Activated naive CD8-positive, alpha-beta T cell treated with anti-CD3 and anti-CD28 coated beads, Interleukin-2, amount 50 U/mL, for 24 hours (primary cell): ENCODE results near the gene COX5A.
"Not testable (repeated sequence)": the region's sequence is repeated elsewhere in the genome, so short reads cannot be mapped to it uniquely, and the experiment has no call there.

Source experiments
- ATAC-seq: fragments of 150-1000 bp; cut with Tn5 transposase; one replicate; pipeline ENCODE4 v1.10.0; 2021
- DNase-seq: peaks from one replicate; pipeline ENCODE4 v3.0.0; 2021
- H3K27ac Mint-ChIP-seq: one replicate; pipeline ENCODE4 v1.8.0; 2021; ENCODE audit warnings: mild to moderate bottlenecking, mixed read lengths
- H3K27me3 Mint-ChIP-seq: one replicate; pipeline ENCODE4 v1.8.0; 2021; ENCODE audit warnings: mixed read lengths
- H3K36me3 Mint-ChIP-seq: one replicate; pipeline ENCODE4 v1.8.0; 2021; ENCODE audit warnings: low read depth, mixed read lengths
- H3K4me1 Mint-ChIP-seq: one replicate; pipeline ENCODE4 v1.8.0; 2021; ENCODE audit warnings: mixed read lengths
- H3K4me3 Mint-ChIP-seq: one replicate; pipeline ENCODE4 v1.8.0; 2021; ENCODE audit warnings: mild to moderate bottlenecking, moderate library complexity, mixed read lengths
- H3K9me3 Mint-ChIP-seq: one replicate; pipeline ENCODE4 v1.8.0; 2021; ENCODE audit warnings: mixed read lengths

Gene COX5A

GRCh38 chr15:74959586-74959939, 21.7 kb upstream of the COX5A start:
- DNase-seq (no peak), ATAC-seq (no peak)
- no peak overlapping the region for H3K4me3 Mint-ChIP-seq

DNA sequence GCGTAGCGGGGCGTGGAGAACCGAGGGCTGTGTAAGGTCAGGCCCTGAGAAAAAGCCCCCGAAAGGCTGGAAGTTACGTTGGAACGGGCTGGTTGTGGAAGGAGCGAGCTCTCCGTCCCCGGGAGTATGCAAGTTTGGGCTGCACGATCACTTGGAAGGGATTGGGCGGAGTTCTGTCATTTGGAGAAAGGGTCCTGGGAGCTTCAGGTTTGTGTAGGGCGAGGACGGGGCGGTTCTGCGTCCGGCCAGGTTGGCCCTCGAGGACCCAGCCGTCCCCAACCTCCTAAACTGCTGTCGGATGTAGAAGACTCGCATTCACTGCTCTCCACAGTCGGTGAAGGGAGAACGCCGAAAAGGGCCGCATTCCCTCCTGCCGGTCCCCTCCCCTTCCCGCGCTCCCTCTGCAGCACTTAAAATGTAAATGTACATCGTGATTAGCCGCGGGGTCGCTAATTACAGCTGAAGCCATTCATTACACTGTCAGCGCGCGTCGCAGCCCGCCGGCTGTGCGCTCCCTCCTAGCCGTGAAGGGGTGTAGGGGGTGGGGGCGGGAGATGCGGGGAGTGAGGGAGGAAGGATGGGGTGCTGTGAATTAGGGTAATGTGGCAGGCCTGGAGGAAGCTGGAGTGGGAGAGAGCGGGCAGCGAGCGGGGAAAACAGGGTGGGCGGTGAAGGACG, 21.2 kb upstream of the COX5A start:
- H3K4me1 Mint-ChIP-seq: peaks cover 59% of the 10 kb centered on the region

More at GRCh38 chr15:74959586-74959939, 21.7 kb upstream of the COX5A start:
- H3K27me3 Mint-ChIP-seq: peaks cover 53% of the 10 kb centered on the region
- H3K36me3 Mint-ChIP-seq: no peaks in the 10 kb centered on the region
- H3K4me1 Mint-ChIP-seq: peaks cover 54% of the 10 kb centered on the region
- no peaks in the 10 kb centered on the region for H3K9me3 Mint-ChIP-seq
- H3K27ac Mint-ChIP-seq: no peak overlapping the region

GRCh38 chr15:74958320-74958907, 20.5 kb upstream of the COX5A start:
- Mint-ChIP-seq H3K27ac (no peak overlapping the region), H3K4me1 (peaks cover 59% of the 10 kb centered on the region), H3K4me3 (no peak overlapping the region), H3K27me3 (peaks cover 49% of the 10 kb centered on the region), H3K36me3 (no peaks in the 10 kb centered on the region), H3K9me3 (no peaks in the 10 kb centered on the region)
- DNase-seq: no peak
- ATAC-seq: no peak

More for the DNA sequence above, 21.2 kb upstream of the COX5A start:
- no peak for DNase-seq
- peak overlapping the region; percentile 37 for H3K4me3 Mint-ChIP-seq
- H3K27me3 Mint-ChIP-seq: peaks cover 51% of the 10 kb centered on the region
- no peak for ATAC-seq
- no peaks in the 10 kb centered on the region for H3K9me3 Mint-ChIP-seq
- no peaks in the 10 kb centered on the region for H3K36me3 Mint-ChIP-seq
- no peak overlapping the region for H3K27ac Mint-ChIP-seq

DNA sequence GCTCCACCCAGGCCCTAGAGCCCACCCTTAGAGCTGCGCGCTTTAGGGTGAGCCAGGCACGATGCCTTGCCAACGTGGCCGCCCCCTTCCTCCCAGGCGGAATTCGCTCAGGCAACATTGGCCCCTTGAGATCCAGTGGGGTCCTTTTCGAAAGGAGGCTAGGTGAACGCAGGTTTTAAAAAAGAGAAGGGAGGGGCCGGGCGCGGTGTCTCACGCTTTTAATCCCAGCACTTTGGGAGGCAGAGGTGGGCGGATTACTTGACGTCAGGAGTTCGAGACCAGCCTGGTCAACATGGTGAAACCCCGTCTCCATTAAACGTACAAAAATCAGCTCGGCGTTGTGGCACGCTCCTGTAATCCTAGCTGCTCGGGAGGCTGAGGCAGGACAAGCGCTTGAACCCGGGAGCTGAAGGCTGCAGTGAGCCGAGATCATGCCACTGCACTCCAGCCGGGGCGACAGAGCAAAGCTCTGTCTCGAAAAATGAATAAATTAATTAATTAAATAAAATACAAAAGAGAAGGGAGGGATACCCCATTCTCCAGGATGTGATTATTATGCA, 19.7 kb upstream of the COX5A start:
- DNase-seq (no peak), ATAC-seq (no peak)
- Mint-ChIP-seq H3K36me3 (no peaks in the 10 kb centered on the region), H3K4me3 (peak overlapping the region; percentile 69), H3K4me1 (peaks cover 59% of the 10 kb centered on the region), H3K27me3 (peaks cover 40% of the 10 kb centered on the region), H3K9me3 (no peaks in the 10 kb centered on the region), H3K27ac (no peak overlapping the region)

GRCh38 chr15:74956648-74957475, 19.0 kb upstream of the COX5A start, which contains the start of gene RPP25:
RPP25 (minus strand) TSS chr15:74956772; CDS start chr15:74956583, 189 bp downstream.
- Mint-ChIP-seq H3K27ac (no peak within 1 kb of the TSS), H3K27me3 (peaks cover 36% of the 10 kb centered on the region), H3K4me1 (peaks cover 59% of the 10 kb centered on the region), H3K36me3 (no peaks in the 10 kb centered on the region), H3K4me3 (peak within 1 kb of the TSS; percentile 74), H3K9me3 (no peaks in the 10 kb centered on the region)
- ATAC-seq (peak; percentile 77), DNase-seq (peak; percentile 82)

DNA sequence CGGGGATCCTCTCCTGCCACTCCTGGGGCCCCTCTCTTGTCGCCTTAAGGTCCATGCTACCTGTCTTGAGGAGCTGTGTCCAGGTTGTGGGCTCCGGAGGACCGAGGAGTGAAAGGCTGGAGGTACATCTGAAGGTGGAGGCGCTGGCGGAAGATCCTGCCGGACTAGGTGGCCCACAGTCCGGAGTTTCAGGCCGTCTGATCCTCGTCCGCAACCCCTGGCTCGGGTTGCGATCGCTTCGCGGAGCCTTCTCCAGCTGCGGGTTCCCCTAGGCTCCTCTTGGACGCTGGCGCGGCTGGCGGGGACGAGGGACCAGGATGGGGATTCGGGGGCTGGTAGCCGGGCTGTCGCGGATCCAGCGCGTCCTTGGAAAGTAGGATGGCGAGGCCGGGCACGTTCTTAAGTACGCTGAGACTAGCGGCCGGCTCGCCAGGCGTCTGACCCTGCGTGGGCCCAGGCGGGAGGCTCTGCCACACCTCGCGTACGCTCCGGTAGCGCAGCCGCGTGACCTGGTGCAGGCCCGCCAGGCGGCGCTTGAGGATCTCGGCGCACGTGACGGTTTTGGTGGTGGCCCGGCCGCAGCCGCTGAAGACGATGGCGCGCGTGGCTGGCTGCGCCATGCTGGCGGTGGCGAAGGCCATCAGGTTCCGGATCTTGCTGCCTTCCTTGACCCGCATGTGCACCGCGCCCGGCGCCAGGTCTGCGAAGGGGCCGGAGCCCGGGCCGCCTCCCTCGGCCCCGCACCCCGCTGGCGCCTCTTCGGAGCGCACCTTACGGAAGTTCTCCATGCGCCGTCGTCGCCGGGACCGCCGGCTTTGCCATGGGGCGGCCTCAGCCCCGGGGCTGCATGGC, 18.1 kb upstream of the COX5A start:
- Mint-ChIP-seq H3K9me3 (no peaks in the 10 kb centered on the region), H3K27me3 (peaks cover 31% of the 10 kb centered on the region), H3K36me3 (no peaks in the 10 kb centered on the region), H3K4me3 (peak overlapping the region; percentile 74), H3K27ac (no peak overlapping the region), H3K4me1 (peaks cover 52% of the 10 kb centered on the region)
- peak; percentile 15 for ATAC-seq
- peak; percentile 76 for DNase-seq

GRCh38 chr15:74955017-74955416, 17.1 kb upstream of the COX5A start:
- Mint-ChIP-seq H3K4me3 (peak overlapping the region; percentile 74), H3K27me3 (peaks cover 29% of the 10 kb centered on the region), H3K36me3 (no peaks in the 10 kb centered on the region), H3K4me1 (peaks cover 45% of the 10 kb centered on the region), H3K9me3 (no peaks in the 10 kb centered on the region), H3K27ac (no peak overlapping the region)
- no peak for ATAC-seq
- DNase-seq: no peak

DNA sequence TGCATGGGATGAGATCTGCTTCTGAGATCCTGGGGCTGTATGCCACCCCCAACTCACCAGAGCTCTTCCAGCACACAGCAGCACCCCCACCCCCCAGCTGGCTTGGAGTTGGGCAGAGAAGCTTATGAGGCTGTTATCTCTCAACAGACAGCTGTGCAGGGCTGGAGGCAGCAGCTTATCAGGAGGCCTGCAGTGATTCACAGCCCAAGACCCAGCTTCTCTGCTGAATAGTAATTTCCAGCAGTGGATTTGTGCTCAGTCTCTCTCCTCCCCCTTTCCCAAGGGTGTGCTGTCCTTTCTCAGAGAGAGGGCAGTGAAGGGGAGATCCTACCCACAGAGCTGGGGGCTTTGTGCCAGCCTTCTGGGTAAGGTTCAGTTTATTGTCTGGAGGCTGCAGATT, 16.6 kb upstream of the COX5A start:
- no peaks in the 10 kb centered on the region for H3K36me3 Mint-ChIP-seq
- no peak overlapping the region for H3K27ac Mint-ChIP-seq
- peaks cover 40% of the 10 kb centered on the region for H3K4me1 Mint-ChIP-seq
- ATAC-seq (no peak), DNase-seq (no peak)
- H3K4me3 Mint-ChIP-seq: peak overlapping the region; percentile 74
- H3K27me3 Mint-ChIP-seq: peaks cover 24% of the 10 kb centered on the region
- no peaks in the 10 kb centered on the region for H3K9me3 Mint-ChIP-seq

DNA sequence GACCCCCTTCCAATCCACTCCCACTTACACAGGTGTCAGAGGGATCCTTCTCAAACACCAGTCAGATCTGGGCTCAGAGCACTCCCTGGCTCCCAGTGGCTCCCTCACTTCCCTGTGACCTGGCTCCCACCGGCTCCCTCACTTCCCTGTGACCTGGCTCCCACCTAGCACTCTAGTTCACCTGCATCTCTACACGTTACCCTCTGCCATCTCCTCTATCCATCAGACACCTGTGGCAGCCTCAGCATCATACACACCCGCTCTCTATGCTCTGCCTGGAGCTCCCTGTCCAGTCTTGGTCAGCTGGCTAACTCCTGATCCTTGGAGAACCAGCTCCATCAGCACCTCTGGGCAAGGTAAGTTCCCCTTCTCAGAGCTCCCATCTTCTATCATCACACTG, 13.1 kb upstream of the COX5A start:
- H3K9me3 Mint-ChIP-seq: no peaks in the 10 kb centered on the region
- H3K4me3 Mint-ChIP-seq: no peak overlapping the region
- no peak overlapping the region for H3K27ac Mint-ChIP-seq
- DNase-seq (no peak), ATAC-seq (no peak)
- H3K27me3 Mint-ChIP-seq: peaks cover 3% of the 10 kb centered on the region
- peaks cover 17% of the 10 kb centered on the region for H3K4me1 Mint-ChIP-seq
- no peaks in the 10 kb centered on the region for H3K36me3 Mint-ChIP-seq

GRCh38 chr15:74950078-74950908, 12.4 kb upstream of the COX5A start:
- Mint-ChIP-seq H3K27ac (no peak overlapping the region), H3K36me3 (no peaks in the 10 kb centered on the region), H3K4me3 (no peak overlapping the region), H3K27me3 (peaks cover 3% of the 10 kb centered on the region), H3K9me3 (no peaks in the 10 kb centered on the region), H3K4me1 (peaks cover 12% of the 10 kb centered on the region)
- DNase-seq (peak; percentile 80), ATAC-seq (peak; percentile 67)

DNA sequence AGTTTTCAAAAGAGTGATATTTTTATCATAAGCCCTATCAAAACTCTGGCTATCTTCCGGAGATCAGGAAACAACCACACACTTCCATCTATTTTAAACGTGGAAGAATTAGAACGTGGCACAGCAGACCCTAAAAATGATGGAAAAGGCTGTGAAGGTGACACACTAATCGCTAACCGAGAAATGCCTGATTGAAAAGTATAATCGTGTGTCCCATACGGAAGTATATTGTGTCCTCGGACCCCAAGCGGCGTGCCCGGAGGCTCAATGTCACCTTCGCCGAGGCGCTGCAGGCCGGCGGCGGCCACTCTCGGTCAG, 642 bp downstream of the COX5A start:
- Mint-ChIP-seq H3K4me1 (peaks cover 38% of the 10 kb centered on the region), H3K27ac (peak overlapping the region; percentile 91), H3K36me3 (peaks cover 18% of the 10 kb centered on the region), H3K4me3 (peak overlapping the region; percentile 99), H3K27me3 (no peaks in the 10 kb centered on the region), H3K9me3 (no peaks in the 10 kb centered on the region)
- no peak for DNase-seq
- ATAC-seq: peak; percentile 12

GRCh38 chr15:74935193-74935592, 2.7 kb downstream of the COX5A start:
- not testable (repeated sequence) for DNase-seq, H3K9me3 Mint-ChIP-seq, H3K27me3 Mint-ChIP-seq, ATAC-seq
- peak overlapping the region; percentile 51 for H3K4me3 Mint-ChIP-seq
- H3K36me3 Mint-ChIP-seq: peaks cover 27% of the 10 kb centered on the region
- H3K4me1 Mint-ChIP-seq: peaks cover 38% of the 10 kb centered on the region
- peak overlapping the region; percentile 56 for H3K27ac Mint-ChIP-seq

GRCh38 chr15:74933573-74933972, 4.3 kb downstream of the COX5A start:
- ATAC-seq (no peak), DNase-seq (no peak)
- Mint-ChIP-seq H3K4me1 (peaks cover 38% of the 10 kb centered on the region), H3K27me3 (no peaks in the 10 kb centered on the region), H3K36me3 (peaks cover 33% of the 10 kb centered on the region), H3K27ac (peak overlapping the region; percentile 64), H3K4me3 (no peak overlapping the region), H3K9me3 (no peaks in the 10 kb centered on the region)
